Measurements from ENCODE around the gene ACSM4. TPM values are rescaled to one million over a fixed set of nuclear protein-coding genes. Genes with fewer than 3 reads are reported as not detected.

Gene ACSM4
- total and polyA plus RNA-seq, 4 donors, result not detected

- TF ChIP-seq CTCF (IDR thresholded peaks at IDR 0.05; ENCODE audit: low read depth, low read length, missing input control) (no peak), RAD21 (IDR thresholded peaks at IDR 0.05) (no peak), HNF4A (conservative IDR thresholded peaks at IDR 0.05) (no peak), FOXA2 (IDR thresholded peaks at IDR 0.05) (no peak)
These were observed 58.9 kb downstream of the ACSM4 start (continued) for GRCh38 chr12:7362734-7363133.

DNA sequence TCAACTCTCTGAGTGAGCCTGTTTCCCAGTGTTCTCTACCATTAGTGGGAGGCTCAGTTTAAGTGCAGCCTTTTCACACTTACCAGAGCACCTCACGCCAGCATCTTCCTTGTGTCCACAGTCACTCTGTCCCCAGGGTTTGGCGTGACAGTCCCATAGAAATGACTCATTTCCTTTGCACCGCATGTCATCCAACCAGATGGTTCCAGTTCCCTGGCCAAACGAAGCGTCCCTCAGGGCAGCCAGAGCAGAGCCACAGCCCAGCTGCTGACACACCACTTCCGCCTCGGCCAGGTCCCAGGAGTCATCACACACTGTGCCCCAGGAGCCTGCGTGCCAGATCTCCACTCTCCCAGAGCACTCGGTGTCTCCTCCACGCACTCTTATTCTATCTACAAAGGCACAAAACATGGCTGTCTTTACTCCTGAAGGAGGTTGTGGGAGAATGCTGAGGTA, 65.4 kb downstream of the ACSM4 start:
- WGBS, result 88% methylated on average over 10 of the region's 10 CpGs
- no peak for TF ChIP-seq FOXA1 (IDR thresholded peaks at IDR 0.05)
- no peak for TF ChIP-seq NR2F2 (IDR thresholded peaks at IDR 0.05)
- TF ChIP-seq RXRA (IDR thresholded peaks at IDR 0.05), result no peak
- TF ChIP-seq ZBTB33 (IDR thresholded peaks at IDR 0.05), result no peak
- TF ChIP-seq CTCF (IDR thresholded peaks at IDR 0.05; ENCODE audit: low read depth, low read length, missing input control), result no peak
- TF ChIP-seq TAF1 (conservative IDR thresholded peaks at IDR 0.05), result no peak
- TF ChIP-seq HNF4A (conservative IDR thresholded peaks at IDR 0.05), result no peak
- TF ChIP-seq RAD21 (IDR thresholded peaks at IDR 0.05), result no peak
- TF ChIP-seq GABPA (IDR thresholded peaks at IDR 0.05 in 1 of 2, conservative IDR thresholded peaks at IDR 0.05 in 1 of 2), result no peak
- no peak for TF ChIP-seq MAX (IDR thresholded peaks at IDR 0.05)
- TF ChIP-seq SP1 (IDR thresholded peaks at IDR 0.05), result no peak
- DNase-seq (ENCODE audit: low spot score), result no peak
- no peak overlapping the region for H3K27ac ChIP-seq (ENCODE audit: low read depth in 1 of 2, low read length in 2 of 2)
- H3K27me3 ChIP-seq (ENCODE audit: control insufficient read depth in 4 of 4, insufficient read depth in 4 of 4, low read length in 3 of 4), result no peaks in the 10 kb centered on the region
- H3K9ac ChIP-seq (ENCODE audit: low read depth in 1 of 2, low read length in 2 of 2), result no peak overlapping the region
- no peaks in the 10 kb centered on the region for H3K9me3 ChIP-seq (ENCODE audit: control insufficient read depth in 4 of 4, low read length in 3 of 4)
- H3K36me3 ChIP-seq (ENCODE audit: control insufficient read depth in 4 of 4, insufficient read depth in 3 of 4, low read depth in 1 of 4, low read length in 3 of 4), result peaks cover 0 to 2% (median 0%) of the 10 kb centered on the region in 4 donors
- no peak overlapping the region for H3K4me3 ChIP-seq (ENCODE audit: low read depth in 1 of 3, low read length in 3 of 3)
- peaks cover 0 to 1% (median 0%) of the 10 kb centered on the region in 4 donors for H3K4me1 ChIP-seq (ENCODE audit: control insufficient read depth in 4 of 4, insufficient read depth in 4 of 4, low read length in 3 of 4)

- no peak overlapping the region for H3K4me3 ChIP-seq (ENCODE audit: low read depth in 1 of 3, low read length in 3 of 3)
- no peak for TF ChIP-seq EGR1 (IDR thresholded peaks at IDR 0.05; ENCODE audit: low read depth in 2 of 2)
- no peak for TF ChIP-seq RXRA (IDR thresholded peaks at IDR 0.05)
- no peak for TF ChIP-seq NR2F2 (IDR thresholded peaks at IDR 0.05)
- no peaks in the 10 kb centered on the region for H3K9me3 ChIP-seq (ENCODE audit: control insufficient read depth in 4 of 4, low read length in 3 of 4)
- no peak for DNase-seq (ENCODE audit: low spot score)
- peaks cover 0 to 2% (median 0%) of the 10 kb centered on the region in 4 donors for H3K36me3 ChIP-seq (ENCODE audit: control insufficient read depth in 4 of 4, insufficient read depth in 3 of 4, low read depth in 1 of 4, low read length in 3 of 4)
- peaks cover 0 to 8% (median 4%) of the 10 kb centered on the region in 4 donors for H3K4me1 ChIP-seq (ENCODE audit: control insufficient read depth in 4 of 4, insufficient read depth in 4 of 4, low read length in 3 of 4)
- H3K9ac ChIP-seq (ENCODE audit: low read depth in 1 of 2, low read length in 2 of 2), result no peak overlapping the region
- H3K27ac ChIP-seq (ENCODE audit: low read depth in 1 of 2, low read length in 2 of 2), result no peak overlapping the region
- no peaks in the 10 kb centered on the region for H3K27me3 ChIP-seq (ENCODE audit: control insufficient read depth in 4 of 4, insufficient read depth in 4 of 4, low read length in 3 of 4)
- 87% methylated on average over 6 of the region's 6 CpGs for WGBS
These were observed 69.4 kb downstream of the ACSM4 start for GRCh38 chr12:7373226-7373625.

Data from liver (tissue), 9 donors.